Measurements from ENCODE around the gene SLC47A1.
"Not testable (repeated sequence)": the region's sequence is repeated elsewhere in the genome, so short reads cannot be mapped to it uniquely, and the experiment has no call there.

The SLC47A1 gene

DNA sequence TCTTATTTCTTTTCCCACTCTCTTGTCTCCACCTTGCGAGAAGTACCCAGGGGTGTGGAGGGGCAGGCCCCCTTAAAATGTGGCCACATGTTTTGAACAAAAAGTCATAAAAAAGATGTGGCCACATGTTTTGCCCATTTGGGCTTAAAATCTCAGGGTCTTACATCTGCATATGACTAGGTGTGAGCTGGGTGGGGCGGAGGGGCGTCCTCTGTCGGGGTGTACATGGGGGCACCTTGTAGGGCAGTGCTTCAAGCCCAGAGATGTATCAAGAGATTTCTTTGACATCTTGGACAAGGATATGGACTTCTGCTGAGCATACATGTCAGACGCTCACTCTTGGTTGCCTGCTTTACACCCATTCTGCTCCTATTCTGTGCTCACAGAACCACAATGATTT, 13.0 kb upstream of the SLC47A1 start:
- no peak for DNase-seq (ENCODE audit: low read depth in 1 of 2, low spot score in 1 of 2)

DNA sequence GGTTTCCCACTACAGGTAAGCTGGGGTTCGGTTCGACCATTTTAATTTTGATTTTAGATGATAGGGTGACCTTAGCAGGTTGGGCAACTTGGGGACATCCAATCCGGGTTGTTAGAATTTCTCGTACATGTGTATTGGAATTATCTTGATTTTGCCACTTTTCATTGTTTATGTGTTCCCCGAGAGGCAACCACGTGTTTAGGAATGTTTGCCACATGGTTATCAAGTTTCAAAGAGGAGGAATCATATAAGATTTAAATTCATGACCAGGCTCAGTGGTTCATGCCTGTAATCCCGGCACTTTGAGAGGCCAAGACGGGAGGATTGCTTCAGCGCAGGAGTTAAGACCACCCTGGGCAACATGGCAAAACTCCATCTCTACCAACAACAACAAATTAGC, 10.0 kb upstream of the SLC47A1 start:
- DNase-seq (ENCODE audit: low read depth in 1 of 2, low spot score in 1 of 2): no peak

DNA sequence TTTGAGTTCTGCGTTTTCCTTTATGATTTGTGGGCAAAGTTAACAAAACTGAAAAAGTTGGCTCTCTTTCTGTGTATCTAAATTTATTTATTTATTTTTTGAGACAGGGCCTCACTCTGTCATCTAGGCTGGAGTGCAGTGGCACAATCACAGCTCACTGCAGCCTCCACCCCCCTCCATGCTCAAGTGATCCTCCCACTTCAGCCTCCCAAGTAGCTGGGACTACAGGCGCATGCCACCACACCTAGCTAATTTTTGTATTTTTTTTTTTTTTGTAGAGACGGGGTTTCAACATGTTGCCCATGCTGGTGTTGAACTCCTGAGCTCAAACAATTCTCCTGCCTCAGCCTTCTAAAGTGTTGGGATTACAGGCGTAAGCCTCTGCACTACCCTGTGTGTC, 6.7 kb upstream of the SLC47A1 start:
- not testable (repeated sequence) for DNase-seq (ENCODE audit: low read depth in 1 of 2, low spot score in 1 of 2)

DNA sequence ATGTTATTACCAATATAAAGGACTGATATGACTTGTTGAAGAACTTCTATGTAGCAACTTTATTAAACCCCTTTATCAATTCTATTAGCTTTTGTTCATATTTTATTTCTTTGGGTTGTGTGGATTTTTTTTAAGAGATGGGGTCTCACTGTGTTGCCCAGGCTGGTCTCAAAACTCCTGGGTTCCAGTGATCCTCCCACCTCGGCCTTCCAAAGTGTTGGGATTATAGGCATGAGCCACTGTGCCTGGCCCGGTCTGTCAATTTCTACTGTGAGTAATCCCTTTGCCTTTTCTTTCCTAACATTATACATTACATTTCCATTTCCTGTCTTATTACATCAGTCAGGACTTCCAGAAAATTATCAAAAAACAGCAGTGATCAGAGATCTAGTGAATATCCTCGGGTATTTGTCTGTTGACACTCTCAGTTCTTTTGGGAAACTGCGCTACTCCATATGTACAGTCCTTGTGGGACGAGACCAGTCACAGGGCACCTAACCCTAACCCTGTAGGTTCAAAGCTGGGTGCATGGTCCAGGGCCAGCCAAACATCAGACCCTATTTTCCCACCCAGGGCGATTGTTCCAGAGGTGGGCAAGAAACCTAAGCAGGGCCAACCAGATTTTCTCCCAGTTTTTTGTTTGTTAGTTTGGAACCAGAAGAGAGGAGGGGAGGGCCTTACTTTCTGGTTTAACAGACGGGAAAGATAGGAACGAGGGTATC, 1.7 kb upstream of the SLC47A1 start:
- DNase-seq (ENCODE audit: low read depth in 1 of 2, low spot score in 1 of 2): no peak

DNA sequence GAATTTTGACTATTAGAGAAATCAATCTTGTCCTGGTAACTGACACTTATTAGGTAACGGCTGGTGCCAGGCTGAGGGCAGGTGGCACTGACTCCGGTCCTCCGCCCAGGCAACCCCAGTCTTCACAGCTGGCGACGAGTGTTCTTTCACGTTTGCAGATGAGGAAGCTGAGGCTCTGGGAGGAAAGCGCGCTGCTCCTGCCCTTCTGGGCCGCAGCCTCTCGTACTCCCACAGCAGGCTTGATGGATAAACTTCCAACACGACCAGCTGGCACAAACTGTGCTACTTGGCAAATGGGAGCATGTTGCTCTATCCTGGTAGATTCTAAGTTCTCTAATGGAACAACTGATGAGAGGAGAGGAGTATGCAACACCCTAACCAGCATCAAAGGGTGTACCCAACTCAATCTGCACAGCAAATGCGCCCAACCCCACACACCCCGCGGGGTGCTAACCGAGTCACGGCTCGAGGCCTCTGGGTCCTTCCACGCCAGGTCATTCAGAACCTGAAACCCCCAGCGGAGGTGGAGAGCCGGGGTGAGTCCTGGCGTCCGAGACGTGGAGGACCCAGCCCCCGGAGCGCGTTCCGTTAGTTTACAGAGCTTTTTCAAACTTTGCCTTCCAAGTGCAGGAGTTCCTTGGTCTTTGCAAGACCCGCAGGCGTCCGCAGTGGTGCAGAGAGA, 477 bp upstream of the SLC47A1 start:
- no peak for DNase-seq (ENCODE audit: low read depth in 1 of 2, low spot score in 1 of 2)

DNA sequence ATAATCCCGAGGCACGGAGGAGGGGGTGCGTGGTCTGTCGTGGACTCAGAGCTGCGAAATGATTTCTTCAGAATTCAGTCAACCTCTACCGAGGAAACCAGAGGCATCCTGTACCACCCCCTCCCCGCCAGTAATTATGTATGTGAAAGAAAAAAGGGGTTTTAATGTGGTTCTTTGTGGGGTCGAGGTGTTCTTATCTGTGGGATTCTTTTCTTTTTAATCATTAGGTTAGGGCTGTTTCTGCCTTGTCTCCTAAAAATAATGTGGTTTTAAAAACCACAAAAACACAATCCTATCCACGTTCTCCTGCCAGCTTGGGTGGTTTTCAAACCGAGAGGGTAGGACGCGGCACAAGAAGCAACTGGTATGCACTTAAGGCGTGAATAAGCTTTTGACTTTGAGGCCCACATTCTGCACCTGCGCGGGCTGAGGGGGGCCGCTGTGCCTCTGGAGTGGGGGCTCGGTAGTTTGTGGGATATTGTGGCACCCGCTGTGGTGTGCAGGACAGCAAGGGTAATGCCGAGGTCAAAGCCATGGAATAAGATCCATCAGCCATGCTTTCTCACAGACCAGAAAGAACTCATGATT, 1.0 kb downstream of the SLC47A1 start:
- DNase-seq (ENCODE audit: low read depth in 1 of 2, low spot score in 1 of 2): no peak

DNA sequence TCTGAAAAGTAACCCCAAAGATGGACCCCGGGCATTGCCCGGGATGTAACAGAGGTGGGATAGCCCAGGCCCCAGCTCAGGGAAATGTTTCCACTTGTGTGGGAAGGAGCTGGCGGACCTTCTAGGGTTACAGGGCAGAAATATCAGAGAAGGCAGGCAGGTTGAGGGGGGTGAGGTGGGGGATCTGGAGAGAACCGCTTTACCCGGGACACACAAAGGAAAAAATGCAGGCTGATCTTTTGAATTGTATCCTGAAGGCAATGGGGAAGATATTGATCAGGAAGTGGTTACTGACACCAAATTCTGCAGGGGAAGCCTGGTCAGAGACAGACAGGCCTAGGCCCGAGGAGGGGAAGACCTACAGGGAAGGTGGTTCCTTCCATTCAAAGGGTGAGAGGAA, 3.5 kb downstream of the SLC47A1 start:
- no peak for DNase-seq (ENCODE audit: low read depth in 1 of 2, low spot score in 1 of 2)

DNA sequence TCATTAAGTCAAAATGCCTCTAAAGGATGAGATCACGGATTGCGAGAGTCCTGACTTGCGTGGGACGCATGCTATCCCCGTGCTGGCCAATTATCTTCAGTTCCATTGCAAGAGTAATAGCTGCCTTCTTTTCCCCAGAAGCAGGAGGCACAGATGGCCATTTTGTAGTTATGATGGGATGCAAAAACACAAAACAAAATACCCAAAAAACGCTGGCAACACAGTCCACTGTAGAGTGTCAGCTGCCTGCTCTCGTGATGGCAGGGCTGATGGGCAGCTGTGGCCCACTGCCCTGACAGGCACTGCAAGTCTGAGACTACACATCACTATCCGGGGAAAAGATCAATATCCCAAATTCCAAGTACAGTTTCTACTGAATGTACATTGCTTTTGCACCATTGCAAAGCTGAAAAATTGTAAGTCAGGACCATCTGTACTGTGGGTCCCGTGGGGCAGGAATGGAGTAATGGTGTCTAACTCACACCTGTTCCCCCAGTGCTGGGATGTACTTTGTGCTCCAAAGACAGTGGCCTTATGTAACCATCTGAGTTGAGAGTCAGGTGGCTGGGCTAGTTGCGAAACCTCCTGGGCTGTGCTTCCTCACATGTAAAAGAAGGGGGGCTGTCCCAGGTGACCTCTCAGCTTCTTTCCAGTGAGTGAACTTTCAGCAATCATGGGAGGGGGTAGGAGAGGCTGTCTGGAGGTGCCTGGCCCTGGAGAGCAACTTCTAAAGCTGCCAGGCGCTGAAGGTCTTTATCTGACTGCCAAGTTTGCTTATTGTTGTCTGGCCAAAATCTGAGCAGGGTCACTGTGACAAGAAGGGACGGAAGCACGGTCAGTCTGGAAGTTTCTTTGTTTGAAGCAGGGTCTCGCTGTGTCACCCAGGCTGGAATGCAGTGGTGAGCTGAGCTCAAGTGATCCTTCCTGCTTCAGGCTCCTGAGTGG, 4.7 kb downstream of the SLC47A1 start:
- no peak for DNase-seq (ENCODE audit: low read depth in 1 of 2, low spot score in 1 of 2)

DNA sequence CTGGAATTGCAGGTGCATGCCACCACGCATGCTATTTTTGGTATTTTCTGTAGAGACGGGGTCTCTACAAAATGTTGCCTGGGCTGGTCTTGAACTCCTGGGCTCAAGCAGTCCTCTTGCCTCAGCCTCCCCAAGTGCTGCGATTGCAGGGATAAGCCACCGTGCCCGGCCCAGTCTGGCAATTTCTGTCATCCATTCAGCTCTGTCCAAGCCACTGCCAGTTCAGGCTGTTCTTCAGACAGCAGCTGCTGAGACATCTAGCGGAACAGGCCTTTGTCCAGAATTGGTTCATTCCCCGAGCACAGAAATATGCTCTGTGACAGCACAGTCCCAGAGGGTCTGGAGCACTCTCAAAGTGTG, 5.4 kb downstream of the SLC47A1 start:
- no peak for DNase-seq (ENCODE audit: low read depth in 1 of 2, low spot score in 1 of 2)

DNA sequence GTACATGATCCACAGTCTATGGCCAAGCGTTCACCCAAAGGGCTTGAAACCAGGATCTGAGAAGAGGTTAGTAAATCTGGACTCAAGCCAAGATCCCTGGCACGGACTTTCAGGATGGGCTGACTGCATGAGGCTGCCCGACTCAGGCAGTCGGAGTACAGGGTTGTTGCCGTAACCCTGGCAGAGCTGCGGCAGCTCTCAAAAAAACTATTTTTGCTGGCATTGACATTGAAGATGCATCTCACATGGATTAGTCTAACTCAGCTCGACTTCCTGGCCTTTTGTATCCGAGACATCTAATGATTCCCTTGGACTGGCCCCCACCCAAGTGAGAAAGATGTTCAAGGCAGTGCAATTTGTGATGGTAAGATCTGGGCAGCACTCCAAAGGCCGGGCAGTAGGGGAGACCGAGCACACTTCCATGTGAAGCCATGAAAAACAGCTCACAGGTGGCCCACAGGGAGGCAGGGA, 6.2 kb downstream of the SLC47A1 start:
- no peak for DNase-seq (ENCODE audit: low read depth in 1 of 2, low spot score in 1 of 2)

DNA sequence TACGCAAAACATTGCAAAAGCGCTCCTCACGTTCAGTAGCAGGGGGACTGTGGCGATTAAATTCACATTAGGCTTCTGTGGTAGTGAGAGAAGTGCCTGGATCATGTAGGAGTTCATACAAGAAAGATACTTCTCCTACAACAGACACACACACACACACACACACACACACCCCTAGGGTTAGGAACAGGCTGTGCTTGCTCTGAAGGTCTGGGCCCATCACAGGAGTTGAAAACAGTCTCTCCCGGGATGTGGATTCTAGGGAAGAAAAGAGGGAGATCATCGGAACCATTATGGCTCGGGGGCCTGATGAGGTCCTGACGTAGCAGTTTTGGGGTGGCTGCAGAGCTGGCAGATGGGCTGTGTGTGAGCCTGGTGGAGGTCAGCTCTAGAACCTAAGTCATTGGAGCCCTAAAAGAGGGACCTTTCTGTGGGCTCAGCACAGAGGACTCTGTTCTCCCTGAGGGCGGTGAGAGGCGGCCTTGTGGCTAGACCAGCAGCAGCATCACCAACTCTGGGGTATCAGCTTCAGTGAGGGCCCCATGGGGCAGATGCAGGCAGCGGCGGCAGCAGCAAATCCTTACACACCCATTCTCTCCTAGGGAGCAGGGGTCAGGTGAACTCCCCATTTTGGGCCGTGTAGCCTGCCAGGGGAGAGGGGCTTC, 7.2 kb downstream of the SLC47A1 start:
- no peak for DNase-seq (ENCODE audit: low read depth in 1 of 2, low spot score in 1 of 2)

DNA sequence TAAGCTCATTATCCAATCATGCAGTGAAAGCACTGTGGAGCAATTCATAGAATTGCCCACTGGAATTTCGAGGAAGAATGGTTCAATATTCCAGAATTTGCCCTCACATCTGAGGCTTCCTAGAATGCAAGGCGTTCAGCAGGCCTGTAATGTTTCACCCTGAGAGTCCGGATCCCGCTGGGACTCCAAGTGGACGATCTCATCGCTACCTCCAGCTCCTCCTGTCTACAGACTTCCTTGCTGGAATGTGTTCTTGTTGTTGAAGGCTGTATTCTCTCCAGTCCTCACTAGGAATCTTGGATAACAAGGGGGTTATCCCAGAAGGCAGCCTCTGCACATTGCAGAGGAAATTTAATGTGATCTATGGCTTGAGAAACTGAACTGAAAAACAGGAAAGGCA, 7.8 kb downstream of the SLC47A1 start:
- DNase-seq (ENCODE audit: low read depth in 1 of 2, low spot score in 1 of 2): no peak

DNA sequence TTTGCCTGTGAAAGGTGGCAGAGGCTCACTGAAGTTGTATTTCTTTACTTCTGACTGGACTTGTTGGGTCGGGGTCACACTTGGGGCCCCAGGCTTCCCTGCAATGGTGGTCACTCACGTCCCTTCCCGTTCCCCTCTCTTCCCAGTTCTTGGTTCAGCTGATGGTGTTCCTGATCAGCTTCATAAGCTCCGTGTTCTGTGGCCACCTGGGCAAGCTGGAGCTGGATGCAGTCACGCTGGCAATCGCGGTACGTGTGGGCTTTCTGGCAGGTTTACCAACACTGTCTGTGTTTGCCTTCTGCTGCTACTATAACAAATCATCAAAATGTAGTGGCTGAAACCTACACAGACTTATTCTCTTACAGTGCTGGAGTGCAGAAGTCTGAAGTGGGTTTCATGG, 8.6 kb downstream of the SLC47A1 start:
- no peak for DNase-seq (ENCODE audit: low read depth in 1 of 2, low spot score in 1 of 2)

DNA sequence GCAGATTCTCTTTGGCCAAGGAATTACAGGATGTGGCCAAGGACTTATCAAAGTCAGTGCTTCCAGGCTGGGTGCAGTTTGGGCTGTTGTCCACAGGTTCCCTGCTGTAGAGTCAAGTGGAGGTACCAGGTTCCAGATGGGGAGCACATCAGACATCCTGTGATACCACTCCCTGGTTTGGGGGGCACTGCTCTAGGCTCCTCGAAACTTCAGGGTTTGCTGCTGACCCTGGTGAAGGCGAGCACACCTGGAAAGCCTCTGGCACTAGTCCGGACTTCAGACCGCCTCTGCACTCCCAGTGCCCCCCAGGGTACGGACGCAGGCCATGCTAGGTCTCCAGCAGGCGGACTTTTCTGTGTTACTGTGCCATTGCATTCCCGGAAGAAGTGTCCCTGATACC, 10.7 kb downstream of the SLC47A1 start:
- no peak for DNase-seq (ENCODE audit: low read depth in 1 of 2, low spot score in 1 of 2)

DNA sequence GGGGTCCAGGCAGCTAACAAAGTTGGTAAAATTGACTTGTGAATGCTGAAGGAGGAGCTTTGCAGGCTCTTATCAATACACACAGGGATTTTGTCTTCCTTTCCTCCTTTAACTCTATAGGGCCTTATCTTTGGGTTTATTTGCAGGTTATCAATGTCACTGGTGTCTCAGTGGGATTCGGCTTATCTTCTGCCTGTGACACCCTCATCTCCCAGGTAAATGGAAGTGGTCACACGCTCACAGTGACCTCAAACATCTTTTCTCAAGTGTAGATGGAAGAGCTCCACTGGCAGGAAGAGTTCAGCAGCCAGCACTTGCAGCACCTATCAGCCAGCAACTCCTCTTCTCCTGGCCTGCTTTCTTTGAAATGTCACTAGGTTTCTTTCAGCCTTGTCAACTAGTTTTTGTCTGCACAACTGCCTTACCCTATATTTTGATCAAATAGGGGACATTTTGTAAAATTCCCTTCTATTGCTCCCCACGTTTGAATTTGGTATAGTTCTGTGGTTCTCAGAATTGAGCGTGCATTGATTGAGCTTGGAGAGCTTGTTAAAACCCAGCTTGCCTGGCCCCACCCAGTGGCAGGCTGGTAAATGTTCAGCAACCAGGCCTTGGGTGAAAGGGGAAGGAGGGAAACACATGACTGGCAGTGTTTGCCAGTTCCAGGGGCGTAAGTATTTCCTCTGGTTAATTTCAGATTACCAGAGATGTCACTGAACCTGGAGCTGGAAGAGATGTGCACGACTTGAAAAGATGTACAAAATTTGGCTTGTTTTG, 12.8 kb downstream of the SLC47A1 start:
- DNase-seq (ENCODE audit: low read depth in 1 of 2, low spot score in 1 of 2): no peak

DNA sequence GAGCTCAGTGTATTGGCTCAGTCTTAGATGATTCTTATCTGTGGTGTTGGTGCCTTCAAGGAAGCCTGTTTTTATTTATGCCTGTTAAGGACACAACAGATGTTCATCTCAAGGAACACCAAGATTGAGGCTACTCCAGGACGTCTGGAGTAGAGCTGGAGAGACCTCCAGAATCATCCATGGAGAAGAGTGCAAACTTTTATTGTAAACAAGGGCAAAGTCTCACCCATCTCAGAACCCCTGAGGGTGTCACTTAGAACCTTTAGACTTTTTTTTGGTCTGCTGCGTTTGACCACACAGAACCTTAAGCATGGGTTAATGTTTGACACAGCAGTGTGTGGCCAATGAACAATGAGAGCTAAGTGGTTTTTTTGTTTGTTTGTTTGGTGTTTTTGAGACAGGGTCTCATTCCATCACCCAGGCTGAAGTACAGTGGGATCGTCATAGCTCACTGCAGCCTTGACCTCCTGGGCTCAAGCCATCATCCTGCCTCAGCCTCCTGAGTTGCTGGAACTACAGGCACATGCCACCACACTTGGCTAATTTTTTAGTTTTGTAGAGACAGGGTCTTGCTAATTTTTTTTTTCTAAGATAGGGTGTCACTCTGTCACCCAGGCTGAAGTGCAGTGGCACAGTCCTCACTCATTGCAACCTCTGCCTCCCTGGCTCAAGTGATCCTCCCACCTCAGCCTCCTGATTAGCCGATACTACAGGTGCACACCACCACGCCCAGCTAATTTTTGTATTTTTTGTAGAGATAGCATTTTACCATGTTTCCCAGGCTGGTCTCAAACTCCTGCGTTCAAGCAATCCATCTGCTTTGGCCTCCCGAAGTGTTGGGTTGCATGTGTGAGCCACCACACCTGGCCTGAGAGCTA, 16.3 kb downstream of the SLC47A1 start:
- no peak for DNase-seq (ENCODE audit: low read depth in 1 of 2, low spot score in 1 of 2)

DNA sequence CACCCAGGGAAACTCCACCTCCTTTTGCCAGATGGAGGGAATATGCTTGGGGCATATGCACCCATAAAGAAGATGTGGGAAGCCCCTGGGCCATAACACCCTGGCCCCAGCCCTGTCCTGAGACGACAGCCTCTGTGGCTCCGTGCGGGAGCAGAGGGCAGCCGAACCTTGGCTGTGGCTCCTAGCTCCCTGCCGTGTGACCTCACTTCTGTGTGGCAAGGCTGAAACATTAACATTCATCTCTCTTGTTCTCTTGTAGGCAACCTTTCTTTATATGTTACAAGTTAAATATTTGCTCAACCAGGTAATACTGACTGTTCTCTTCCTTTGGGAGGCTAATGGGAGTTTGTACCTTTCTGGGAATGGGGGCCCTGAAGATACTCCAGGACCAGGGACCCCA, 17.5 kb downstream of the SLC47A1 start:
- no peak for DNase-seq (ENCODE audit: low read depth in 1 of 2, low spot score in 1 of 2)

DNA sequence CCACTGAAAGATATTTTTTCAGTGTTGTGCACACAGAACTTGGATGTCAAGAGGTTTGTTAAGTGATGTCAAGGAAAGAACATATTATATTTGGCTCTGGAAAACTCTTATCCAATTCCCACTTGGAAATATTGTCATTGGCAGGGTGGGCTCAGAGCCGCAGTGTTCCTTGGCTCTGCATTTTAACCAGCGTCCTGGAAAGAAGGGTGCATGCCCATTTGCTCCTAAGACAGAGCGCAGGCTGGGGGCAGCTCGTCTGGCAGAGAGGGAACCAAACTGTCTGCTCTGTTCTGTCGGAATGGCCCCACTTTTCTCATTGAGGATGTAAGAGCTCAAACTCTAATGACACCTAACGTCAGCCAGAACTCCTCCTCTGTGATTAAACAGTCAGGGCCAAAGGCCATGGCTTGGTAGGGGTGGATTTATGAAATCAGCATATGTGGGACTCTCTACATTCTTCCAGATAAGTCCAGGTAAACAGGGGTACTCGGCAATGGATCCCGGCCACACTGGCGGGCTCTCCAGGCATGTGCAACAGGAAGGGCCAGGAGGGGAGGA, 18.0 kb downstream of the SLC47A1 start:
- DNase-seq (ENCODE audit: low read depth in 1 of 2, low spot score in 1 of 2): no peak

DNA sequence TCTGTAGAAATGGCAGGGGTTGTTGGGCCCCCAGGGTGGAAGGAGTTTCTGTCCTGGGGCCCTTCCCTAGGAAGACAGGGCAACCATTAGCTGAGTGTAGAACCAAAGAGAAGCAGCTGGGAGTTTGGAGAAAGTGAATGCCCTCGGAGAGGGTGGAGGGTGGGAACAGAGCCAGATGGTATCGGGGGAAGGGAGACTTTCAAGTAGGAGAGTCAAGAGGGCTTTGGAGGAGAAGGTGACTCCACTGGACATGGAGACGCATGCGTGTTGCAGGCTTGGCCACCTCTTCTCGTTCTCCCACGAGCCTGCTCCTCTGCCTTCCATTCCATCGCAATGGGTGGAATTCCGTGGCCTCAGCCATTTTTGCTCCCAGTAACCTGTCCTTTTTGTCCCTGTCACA, 19.4 kb downstream of the SLC47A1 start:
- no peak for DNase-seq (ENCODE audit: low read depth in 1 of 2, low spot score in 1 of 2)
